GM18861 (cell line): ENCODE measurements around the gene EIF2B4.
"Not testable (repeated sequence)": the region's sequence is repeated elsewhere in the genome, so short reads cannot be mapped to it uniquely, and the experiment has no call there.

Experiments
- ATAC-seq: cut with Tn5 transposase; IDR thresholded peaks from one replicate; pipeline ENCODE4 v1.9.1; 2021; ENCODE audit not compliant: unreplicated experiment

The EIF2B4 gene

GRCh38 chr2:27378096-27378808, 8.1 kb upstream of the EIF2B4 start:
- no peak for ATAC-seq

DNA sequence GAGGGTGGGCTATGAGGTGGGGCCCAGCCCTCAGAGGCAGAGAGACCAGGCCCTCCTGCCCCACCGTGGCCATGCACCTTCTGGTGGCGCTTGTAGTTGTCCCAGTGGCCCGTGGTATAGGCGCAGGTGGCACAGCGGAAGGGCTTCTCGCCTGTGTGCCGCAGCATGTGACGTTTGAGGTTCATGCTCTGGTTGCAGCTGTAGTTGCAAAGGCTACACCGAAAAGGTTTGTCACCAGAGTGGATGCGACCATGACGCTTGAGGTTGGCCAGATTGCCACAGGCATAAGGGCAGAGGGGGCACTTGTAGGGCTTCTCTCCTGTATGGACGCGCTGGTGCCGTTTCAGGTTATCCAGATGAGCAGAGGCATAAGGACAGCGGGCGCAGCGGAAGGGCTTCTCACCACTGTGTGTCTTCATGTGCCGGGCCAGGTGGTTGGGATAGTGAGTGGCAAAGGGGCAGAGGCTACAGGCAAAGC, 7.5 kb upstream of the EIF2B4 start:
- no peak for ATAC-seq

DNA sequence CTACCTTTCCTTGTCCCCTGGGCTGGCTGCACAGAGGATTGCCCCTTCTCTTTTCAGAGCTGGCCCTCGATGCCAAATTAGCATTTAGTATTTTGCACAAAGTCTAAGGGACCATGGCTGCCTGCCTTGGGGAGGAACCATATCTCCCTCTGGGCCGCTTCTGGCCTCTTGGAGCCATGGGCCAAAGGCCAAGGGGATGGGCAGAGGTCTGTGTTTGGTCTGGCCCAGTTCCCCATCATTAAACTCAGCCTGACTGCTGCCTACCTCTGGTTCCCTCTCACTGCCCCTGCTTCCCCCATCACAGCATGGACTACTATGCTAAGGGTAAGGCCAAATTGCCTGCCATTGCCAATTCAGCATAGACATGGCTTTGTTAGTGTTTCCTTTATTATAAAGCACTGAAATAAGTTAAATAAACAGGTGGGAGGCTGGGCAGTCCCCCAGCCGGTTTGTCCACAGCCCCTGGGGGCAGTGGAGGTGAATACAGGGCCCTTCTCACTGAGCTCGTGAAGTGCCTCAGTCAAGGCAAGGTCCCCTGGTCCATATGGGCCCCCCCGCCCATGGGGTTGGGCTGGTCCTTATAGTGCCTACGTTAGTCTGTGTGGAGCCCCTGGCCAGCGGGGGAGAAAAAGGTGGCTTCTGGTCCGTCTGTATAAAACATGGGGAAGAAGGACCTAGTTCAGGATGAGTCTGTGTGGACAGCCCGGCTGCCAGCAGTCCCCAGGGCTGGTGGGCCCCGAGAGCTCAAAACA, 6.9 kb upstream of the EIF2B4 start:
- ATAC-seq, result no peak

DNA sequence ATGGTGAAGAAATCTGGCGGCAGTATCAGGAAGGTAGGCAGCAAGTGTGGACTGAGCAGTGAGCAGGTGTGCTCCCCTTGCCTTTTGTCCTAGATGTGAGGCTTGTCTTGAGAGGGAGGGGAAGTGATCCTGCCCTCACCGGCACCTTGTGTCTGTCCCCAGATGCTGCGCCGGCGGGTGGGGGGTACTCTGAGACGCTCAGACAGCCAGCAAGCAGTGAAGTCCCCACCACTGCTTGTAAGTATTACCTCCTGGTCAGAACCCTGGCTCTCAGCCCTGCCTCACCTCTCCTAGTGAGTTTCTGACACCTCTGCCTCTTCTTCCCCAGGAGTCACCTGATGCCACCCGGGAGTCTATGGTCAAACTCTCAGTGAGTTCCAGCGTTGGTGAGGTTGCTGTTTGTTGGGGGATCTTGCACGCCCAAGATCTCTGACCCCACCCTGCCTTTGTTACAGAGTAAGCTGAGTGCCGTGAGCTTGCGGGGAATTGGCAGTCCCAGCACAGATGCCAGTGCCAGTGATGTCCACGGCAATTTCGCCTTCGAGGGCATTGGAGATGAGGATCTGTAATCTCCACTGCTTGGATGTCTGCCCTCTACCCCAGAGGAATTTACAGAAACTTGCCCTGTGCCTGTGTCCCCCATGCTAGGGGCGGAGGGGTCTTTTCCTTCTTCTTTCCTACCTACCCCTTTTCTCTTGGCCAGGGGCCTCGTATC, 6.2 kb upstream of the EIF2B4 start:
- ATAC-seq, result no peak

- ATAC-seq, result no peak
Observed at GRCh38 chr2:27375513-27376099, 5.5 kb upstream of the EIF2B4 start.

DNA sequence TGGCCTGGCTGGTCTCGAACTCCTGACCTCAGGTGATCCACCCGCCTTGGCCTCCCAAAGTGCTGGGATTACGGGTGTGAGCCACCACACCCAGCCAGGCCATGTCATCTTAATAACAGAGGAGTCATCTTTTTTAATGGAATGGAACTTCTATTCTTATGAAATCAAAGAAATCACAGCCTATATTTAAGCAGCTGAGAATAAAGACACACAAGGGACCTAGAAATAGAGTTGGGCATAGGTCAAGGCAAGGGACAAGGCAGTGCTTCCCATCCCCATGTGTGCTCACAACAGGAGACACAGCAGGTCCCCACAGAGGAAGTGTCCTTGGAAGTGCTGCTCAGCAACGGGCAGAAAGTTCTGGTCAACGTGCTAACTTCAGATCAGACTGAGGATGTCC, 3.4 kb upstream of the EIF2B4 start:
- ATAC-seq, result no peak

DNA sequence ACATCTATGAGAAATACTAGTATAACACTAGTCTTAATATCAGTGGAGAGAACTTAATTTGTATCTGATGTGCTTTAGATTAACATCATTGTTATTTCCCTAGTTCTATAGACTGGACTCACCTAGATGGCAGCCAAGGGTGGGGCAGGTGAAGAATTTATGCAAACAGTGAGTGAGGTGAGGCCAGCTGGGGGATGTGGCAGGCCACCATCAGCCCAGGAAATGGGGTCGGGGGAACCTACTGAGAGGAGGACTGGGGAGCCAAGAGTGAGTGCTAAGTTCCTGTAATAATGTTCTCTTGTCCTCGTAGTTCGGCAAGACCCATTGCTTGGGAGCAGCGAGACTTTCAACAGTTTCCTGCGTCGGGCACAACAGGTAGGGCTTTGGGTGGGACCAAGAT, 2.8 kb upstream of the EIF2B4 start:
- ATAC-seq, result no peak

GRCh38 chr2:27370816-27371620, 880 bp upstream of the EIF2B4 start:
- peak; percentile 20 for ATAC-seq

GRCh38 chr2:27369471-27370025, 590 bp downstream of the EIF2B4 start:
- no peak for ATAC-seq

DNA sequence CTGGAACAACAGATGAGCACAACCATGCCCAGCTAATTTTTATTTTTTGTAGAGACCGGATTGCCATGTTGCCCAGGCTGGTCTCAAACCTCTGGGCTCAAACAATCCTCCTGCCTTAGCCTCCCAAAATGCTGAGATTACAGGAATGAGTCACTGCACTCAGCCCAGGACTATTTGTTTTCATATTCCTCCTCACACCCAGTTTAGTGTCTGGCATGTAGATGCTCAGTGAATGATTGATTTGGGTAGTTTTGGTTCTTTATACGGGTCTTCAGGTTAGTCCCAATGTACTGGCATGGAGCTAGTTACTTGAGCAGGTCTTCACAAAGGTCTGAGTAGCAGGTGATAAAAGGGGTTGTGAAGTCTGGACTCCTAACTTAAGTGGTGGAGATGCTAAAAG, 6.2 kb downstream of the EIF2B4 start:
- ATAC-seq, result no peak

DNA sequence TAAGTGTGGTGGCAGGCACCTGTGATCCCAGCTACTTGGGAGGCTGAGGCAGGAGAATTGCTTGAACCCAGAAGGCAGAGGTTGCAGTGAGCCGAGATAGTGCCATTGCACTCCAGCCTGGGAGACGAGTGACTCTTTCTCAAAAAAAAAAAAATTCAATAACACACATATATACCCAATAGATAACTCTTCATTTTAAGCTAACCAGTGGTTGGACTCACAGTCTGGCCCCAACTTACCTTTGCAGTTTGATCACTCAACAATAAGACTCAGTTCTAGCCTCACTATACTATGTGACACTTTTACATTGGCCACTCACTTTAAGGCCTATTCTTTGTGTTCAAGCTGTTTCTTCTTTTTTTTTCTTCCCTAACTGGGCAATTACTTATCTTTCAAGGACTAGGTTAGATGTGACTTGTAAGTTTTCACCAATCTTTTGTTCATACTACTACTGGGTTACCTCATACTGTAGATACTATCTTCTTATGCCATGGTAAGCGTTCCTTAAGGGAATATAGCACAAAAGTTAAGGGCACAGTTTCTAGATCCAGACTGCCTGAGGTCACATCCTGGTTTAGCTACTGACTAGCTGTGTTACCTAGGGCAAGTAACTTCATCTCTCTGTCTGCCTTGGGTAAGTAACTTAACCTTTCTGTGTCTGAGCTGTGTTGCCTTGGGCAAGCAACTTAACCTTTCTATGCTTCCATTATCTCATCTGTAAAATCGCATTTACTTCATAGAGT, 7.3 kb downstream of the EIF2B4 start:
- ATAC-seq, result no peak

GRCh38 chr2:27356382-27357181, 13.6 kb downstream of the EIF2B4 start, which contains the start of gene GTF3C2:
Gene GTF3C2, minus strand, starts transcription at chr2:27356764. Its CDS starts 13,210 bp downstream, at chr2:27343554.
- ATAC-seq, result peak; percentile 76

DNA sequence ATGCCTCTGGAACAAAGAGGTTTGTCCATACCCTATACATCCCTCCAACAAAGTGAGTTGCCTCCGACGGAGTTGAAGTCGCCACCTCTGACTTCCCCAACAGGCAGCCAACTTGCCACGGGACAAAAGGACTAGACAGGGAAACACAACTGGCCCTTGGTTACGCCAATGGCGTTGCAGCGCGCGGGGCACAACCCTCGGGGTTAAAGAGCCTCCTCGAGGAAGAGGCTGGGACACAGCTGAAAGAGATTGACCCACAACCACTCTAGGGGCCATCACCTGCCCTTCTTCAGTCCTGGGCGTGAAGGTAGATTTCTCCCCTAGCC, 14.1 kb downstream of the EIF2B4 start:
- ATAC-seq, result peak; percentile 21

DNA sequence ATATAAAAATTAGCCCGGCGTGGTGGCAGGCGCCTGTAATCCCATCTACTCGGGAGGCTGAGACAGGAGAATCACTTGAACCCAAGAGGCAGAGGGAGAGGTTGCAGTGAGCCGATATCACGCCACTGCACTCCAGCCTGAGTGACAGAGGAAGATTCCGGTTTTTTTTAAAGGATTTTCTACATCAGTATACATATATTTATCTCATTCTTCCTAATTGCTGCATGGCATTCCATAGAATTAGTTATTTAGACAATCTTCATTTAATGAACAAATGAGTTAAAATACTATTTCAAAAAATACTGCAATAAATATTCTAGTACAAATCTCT, 15.6 kb downstream of the EIF2B4 start:
- ATAC-seq, result no peak

DNA sequence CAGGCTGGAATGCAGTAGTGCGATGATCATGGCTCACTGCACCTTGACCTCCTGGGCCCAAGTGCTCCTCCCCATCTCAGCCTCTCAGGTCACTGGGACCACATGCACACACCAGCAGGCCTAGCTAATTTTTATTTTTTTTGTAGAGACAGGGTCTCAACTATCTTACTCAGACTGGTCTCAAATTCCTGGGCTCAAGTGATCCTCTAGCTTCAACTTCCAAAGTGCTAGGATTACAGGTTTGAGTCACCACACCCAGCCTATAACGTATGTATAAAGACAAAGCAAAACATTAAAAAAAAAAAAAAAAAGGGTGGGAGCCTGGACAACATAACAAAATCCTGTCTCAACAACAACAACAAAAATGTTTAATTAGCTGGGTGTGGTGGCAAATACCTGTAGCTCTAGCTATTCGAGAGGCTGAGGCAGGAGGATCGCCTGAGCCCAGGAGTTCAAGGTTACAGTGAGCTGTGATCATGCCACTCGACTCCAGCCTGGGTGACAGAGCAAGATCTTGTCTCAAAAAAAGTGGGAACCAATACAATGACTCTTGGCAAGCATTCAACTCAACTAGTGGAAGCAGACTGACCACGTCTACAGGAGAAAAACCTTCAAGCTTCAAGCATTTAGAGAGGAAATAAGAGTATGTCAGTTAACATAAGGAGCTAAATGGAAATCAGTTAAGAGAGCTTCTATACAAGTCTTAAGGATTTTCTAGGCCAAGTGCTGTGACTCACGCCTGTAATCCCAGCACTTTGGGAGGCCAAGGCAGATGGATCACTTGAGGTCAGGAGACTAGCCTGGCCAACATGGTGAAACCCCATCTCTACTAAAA, 16.2 kb downstream of the EIF2B4 start:
- no peak for ATAC-seq

- not testable (repeated sequence) for ATAC-seq
Observed at GRCh38 chr2:27353386-27353761, 16.8 kb downstream of the EIF2B4 start.

GRCh38 chr2:27351802-27352598, 18.1 kb downstream of the EIF2B4 start:
- no peak for ATAC-seq
